GM20000 (cell line): ENCODE results near the gene MUC4.
"Not testable (repeated sequence)": the region's sequence is repeated elsewhere in the genome, so short reads cannot be mapped to it uniquely, and the experiment has no call there.

Experiments
- DNase-seq: peaks from one replicate; pipeline ENCODE4 v3.0.0; 2012; ENCODE audit warnings: low spot score
- CTCF ChIP-seq: IDR thresholded peaks from 2 replicates; pipeline ENCODE4 v1.5.1; 2012; ENCODE audit warnings: mild to moderate bottlenecking, control low read depth; ENCODE audit errors: extremely low read depth, missing control alignments

MUC4 gene

GRCh38 chr3:195722139-195722995 lies 89.4 kb downstream of the MUC4 start:
- not testable (repeated sequence) for DNase-seq

DNA sequence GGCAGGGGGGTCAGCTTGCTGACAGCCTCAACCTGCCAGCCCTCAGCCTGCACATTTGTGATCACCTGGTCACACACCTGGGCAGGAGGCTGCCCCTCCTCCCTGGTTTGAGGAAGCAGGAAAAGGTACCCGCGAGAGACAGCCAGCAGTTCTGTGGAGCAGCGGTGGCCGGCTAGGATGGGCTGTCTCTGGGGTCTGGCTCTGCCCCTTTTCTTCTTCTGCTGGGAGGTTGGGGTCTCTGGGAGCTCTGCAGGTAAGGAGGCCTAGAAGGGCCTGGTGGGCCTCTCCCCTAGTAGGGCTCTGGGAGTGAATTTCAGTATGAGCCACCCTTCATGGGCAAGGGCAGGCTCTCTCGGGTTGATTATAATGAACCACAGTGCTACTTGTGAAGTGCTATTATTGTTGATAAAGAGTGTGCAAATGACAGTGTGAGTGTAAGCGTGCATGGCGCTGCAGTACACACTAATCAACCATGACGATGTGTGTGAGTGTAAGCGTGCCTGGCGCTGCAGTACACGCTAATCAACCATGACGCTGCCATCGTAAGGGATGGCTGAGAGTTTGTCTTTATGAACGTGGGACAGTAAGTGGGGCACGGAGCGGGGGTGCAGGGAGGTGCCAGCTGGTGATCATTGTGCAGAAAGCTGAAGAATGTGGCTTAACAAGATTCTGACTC lies 90.8 kb downstream of the MUC4 start, which contains the start of gene MUC20:
TSS of gene MUC20 (plus strand) at position 148 of the 676 bp plus-strand sequence. CDS start at position 178, 30 bp downstream.
- not testable (repeated sequence) for DNase-seq

GRCh38 chr3:195719514-195720254 lies 92.0 kb downstream of the MUC4 start:
- DNase-seq: not testable (repeated sequence)

GRCh38 chr3:195718477-195718984 lies 93.2 kb downstream of the MUC4 start:
- no peak for DNase-seq
- TF ChIP-seq CTCF: no peak

GRCh38 chr3:195717852-195718476 lies 93.8 kb downstream of the MUC4 start:
- TF ChIP-seq CTCF: no peak
- DNase-seq: no peak

GRCh38 chr3:195717416-195717815 lies 94.3 kb downstream of the MUC4 start:
- no peak for DNase-seq
- no peak for TF ChIP-seq CTCF

GRCh38 chr3:195715583-195716266 lies 96.0 kb downstream of the MUC4 start:
- TF ChIP-seq CTCF: no peak
- no peak for DNase-seq

GRCh38 chr3:195715134-195715533 lies 96.6 kb downstream of the MUC4 start:
- TF ChIP-seq CTCF: no peak
- no peak for DNase-seq
